ENCODE results near the gene ZBTB17. TPM values are rescaled to one million over a fixed set of nuclear protein-coding genes. Genes with fewer than 3 reads are reported as not detected.

ZBTB17 gene
- total and polyA plus RNA-seq, 2 of the 4 experiments (the other 2 are of a cell fraction), result 26.3 to 58.2 TPM

DNA sequence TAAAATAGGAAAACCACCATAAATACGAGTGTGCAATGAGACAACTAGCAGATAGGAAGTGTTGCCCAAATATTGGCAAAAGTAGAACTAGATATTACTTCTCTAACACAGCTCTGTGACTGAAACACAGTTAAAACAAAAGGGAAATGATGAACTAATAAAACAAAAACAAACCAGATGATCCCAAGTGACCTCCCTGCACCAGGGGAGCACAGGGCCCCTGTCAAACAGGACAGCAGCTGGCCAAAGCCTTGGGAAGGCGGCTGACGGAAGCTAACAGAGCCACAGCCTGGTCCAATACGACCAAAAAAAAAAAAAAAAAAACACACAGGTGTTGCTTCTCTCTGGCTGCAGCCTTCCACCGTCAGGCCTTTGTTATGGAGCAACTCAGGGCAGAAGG lies 17.8 kb downstream of the ZBTB17 start:
- no peak overlapping the region for H4K5ac ChIP-seq (ENCODE audit: low read depth, low read length)
- H2BK5ac ChIP-seq (ENCODE audit: low read depth, low read length, poor library complexity, severe bottlenecking), result no peak overlapping the region
- H2BK15ac ChIP-seq (ENCODE audit: low read depth, low read length), result no peak overlapping the region
- no peak for DNase-seq
- H3K14ac ChIP-seq (replicated peaks; ENCODE audit: low read depth, low read length), result no peak overlapping the region
- dilution Hi-C loops (cut with HindIII; ENCODE audit: low sequenced_read_pairs, unreplicated experiment) (no loop called here), intact Hi-C loops (cut with micrococcal nuclease) (no loop called here), in situ Hi-C loops (cut with MboI; ENCODE audit: low sequenced_read_pairs) (no loop called here)
- H4K91ac ChIP-seq (ENCODE audit: insufficient read depth, low read depth, low read length), result no peak overlapping the region; the same call in 1 of the 2 replicates
- ATAC-seq (ENCODE audit: low read depth), result no peak
- ChIA-PET POLR2A (ENCODE audit: unreplicated experiment) (no interaction called here), CTCF (interaction anchor here (0.8 to 1.3 kb wide), 2 partner anchors 17 to 143 kb away, joined by 3 to 4 read pairs; no protein-coding TSS in a partner anchor)
- TF ChIP-seq POLR2A (IDR thresholded peaks at IDR 0.05; ENCODE audit: low read depth, low read length) (no peak), CEBPB (IDR thresholded peaks at IDR 0.05; ENCODE audit: low read depth, low read length) (no peak), RFX5 (IDR thresholded peaks at IDR 0.05; ENCODE audit: low read depth, low read length) (no peak), MXI1 (IDR thresholded peaks at IDR 0.05; ENCODE audit: borderline replicate concordance, low read depth, low read length) (no peak), MAFK (IDR thresholded peaks at IDR 0.05; ENCODE audit: low read depth, low read length) (no peak), CHD1 (IDR thresholded peaks at IDR 0.05; ENCODE audit: low read depth, low read length) (no peak), BHLHE40 (IDR thresholded peaks at IDR 0.05; ENCODE audit: low read depth, low read length) (no peak), RAD21 (IDR thresholded peaks at IDR 0.05; ENCODE audit: low read length) (no peak), SMC3 (IDR thresholded peaks at IDR 0.05; ENCODE audit: low read depth, low read length) (no peak), NFE2L2 (IDR thresholded peaks at IDR 0.05; ENCODE audit: low read depth, low read length) (no peak), RCOR1 (IDR thresholded peaks at IDR 0.05; ENCODE audit: insufficient replicate concordance, low read length) (no peak)
- TF ChIP-seq, protein P1, sequence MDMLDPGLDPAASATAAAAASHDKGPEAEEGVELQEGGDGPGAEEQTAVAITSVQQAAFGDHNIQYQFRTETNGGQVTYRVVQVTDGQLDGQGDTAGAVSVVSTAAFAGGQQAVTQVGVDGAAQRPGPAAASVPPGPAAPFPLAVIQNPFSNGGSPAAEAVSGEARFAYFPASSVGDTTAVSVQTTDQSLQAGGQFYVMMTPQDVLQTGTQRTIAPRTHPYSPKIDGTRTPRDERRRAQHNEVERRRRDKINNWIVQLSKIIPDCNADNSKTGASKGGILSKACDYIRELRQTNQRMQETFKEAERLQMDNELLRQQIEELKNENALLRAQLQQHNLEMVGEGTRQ (IDR thresholded peaks at IDR 0.05; ENCODE audit: low read depth, low read length), result no peak
- TF ChIP-seq, protein P2, sequence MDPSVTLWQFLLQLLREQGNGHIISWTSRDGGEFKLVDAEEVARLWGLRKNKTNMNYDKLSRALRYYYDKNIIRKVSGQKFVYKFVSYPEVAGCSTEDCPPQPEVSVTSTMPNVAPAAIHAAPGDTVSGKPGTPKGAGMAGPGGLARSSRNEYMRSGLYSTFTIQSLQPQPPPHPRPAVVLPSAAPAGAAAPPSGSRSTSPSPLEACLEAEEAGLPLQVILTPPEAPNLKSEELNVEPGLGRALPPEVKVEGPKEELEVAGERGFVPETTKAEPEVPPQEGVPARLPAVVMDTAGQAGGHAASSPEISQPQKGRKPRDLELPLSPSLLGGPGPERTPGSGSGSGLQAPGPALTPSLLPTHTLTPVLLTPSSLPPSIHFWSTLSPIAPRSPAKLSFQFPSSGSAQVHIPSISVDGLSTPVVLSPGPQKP (IDR thresholded peaks at IDR 0.05; ENCODE audit: borderline replicate concordance, low read depth, low read length), result no peak
- TF ChIP-seq, protein P3, sequence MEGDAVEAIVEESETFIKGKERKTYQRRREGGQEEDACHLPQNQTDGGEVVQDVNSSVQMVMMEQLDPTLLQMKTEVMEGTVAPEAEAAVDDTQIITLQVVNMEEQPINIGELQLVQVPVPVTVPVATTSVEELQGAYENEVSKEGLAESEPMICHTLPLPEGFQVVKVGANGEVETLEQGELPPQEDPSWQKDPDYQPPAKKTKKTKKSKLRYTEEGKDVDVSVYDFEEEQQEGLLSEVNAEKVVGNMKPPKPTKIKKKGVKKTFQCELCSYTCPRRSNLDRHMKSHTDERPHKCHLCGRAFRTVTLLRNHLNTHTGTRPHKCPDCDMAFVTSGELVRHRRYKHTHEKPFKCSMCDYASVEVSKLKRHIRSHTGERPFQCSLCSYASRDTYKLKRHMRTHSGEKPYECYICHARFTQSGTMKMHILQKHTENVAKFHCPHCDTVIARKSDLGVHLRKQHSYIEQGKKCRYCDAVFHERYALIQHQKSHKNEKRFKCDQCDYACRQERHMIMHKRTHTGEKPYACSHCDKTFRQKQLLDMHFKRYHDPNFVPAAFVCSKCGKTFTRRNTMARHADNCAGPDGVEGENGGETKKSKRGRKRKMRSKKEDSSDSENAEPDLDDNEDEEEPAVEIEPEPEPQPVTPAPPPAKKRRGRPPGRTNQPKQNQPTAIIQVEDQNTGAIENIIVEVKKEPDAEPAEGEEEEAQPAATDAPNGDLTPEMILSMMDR (conservative IDR thresholded peaks at IDR 0.05; ENCODE audit: low read depth, low read length), result no peak
- no peak overlapping the region for H2AK9ac ChIP-seq (replicated peaks; ENCODE audit: low read depth, low read length, poor library complexity)
- H3K4me1 ChIP-seq (ENCODE audit: control insufficient read depth, insufficient read depth, low read length), result peaks cover 23% of the 10 kb centered on the region
- H4K8ac ChIP-seq (ENCODE audit: low read depth in 2 of 2, low read length in 2 of 2), result peak overlapping the region in 1 of 2 experiments; percentile 39; a peak in 1 of 4 replicates
- H3K36me3 ChIP-seq (ENCODE audit: control insufficient read depth, insufficient read depth, low read length), result peaks cover 8% of the 10 kb centered on the region; the same call in 1 of the 2 replicates
- peak overlapping the region; percentile 44; the same call in 1 of the 2 replicates for H3K23ac ChIP-seq (ENCODE audit: low read depth, low read length)
- no peak overlapping the region for H3K4me2 ChIP-seq (ENCODE audit: low read depth, low read length)
- no peaks in the 10 kb centered on the region for H3K9me3 ChIP-seq (ENCODE audit: control insufficient read depth, insufficient read depth, low read length)
- peak overlapping the region; percentile 88; the same call in 1 of the 2 replicates for H2AK5ac ChIP-seq (ENCODE audit: low read depth, low read length)
- no peak overlapping the region for H3K27ac ChIP-seq (ENCODE audit: insufficient read depth, low read length)
- H3K56ac ChIP-seq (ENCODE audit: extremely low read depth, insufficient read depth, low read length), result no peak overlapping the region
- BruUV-seq (replicated peaks), result no TSS peak
- H3K27me3 ChIP-seq (ENCODE audit: control insufficient read depth, insufficient read depth, low read length), result no peaks in the 10 kb centered on the region
- H2BK20ac ChIP-seq (ENCODE audit: low read depth, low read length), result no peak overlapping the region
- H4K20me1 ChIP-seq (ENCODE audit: insufficient read depth, low read length), result peaks cover 14% of the 10 kb centered on the region; the same call in 1 of the 2 replicates
- peaks cover 57 to 86% of the 10 kb centered on the region in 2 experiments for H3K79me1 ChIP-seq (ENCODE audit: low read depth in 1 of 2, low read length in 2 of 2)
- H3K9ac ChIP-seq (ENCODE audit: low read depth, low read length), result no peak overlapping the region
- no CpG with 5 or more reads among the region's 5 CpGs for WGBS, 2 experiments (ENCODE audit: extremely low coverage in 2 of 2, insufficient read length in 1 of 2)
- H3K4me3 ChIP-seq (ENCODE audit: insufficient read depth, low read depth, low read length), result no peak overlapping the region
- peaks cover 31% of the 10 kb centered on the region for H3K9me1 ChIP-seq (ENCODE audit: insufficient read depth, low read length)
- H3K4ac ChIP-seq (ENCODE audit: low read depth, low read length), result peak overlapping the region; percentile 21; the same call in 1 of the 2 replicates
- H2BK120ac ChIP-seq (ENCODE audit: low read depth, low read length), result no peak overlapping the region
- no peak overlapping the region for H3K18ac ChIP-seq (ENCODE audit: low read depth, low read length)
- H2AFZ ChIP-seq (replicated peaks; ENCODE audit: low read length, poor library complexity), result no peak overlapping the region
